Keratinocyte (primary cell): ENCODE results near the gene TCF7L2.

ENCODE experiments used
- CTCF ChIP-seq, 3 experiments: IDR thresholded peaks in 1 of 3; conservative IDR thresholded peaks in 1 of 3; optimal IDR thresholded peaks in 1 of 3; 2 replicates in 2 of 3; 3 replicates in 1 of 3; pipeline versions ENCODE3 to v1.5.1; 2011; ENCODE audit warnings: low read length in 3 of 3, mild to moderate bottlenecking in 3 of 3, moderate library complexity in 2 of 3, control low read depth in 1 of 3, inconsistent platforms in 1 of 3; ENCODE audit not compliant: insufficient read depth in 2 of 3; ENCODE audit errors: extremely low read depth in 1 of 3
- EZH2 ChIP-seq: IDR thresholded peaks from one replicate; pipeline ENCODE4 v1.6.1; 2012; ENCODE audit warnings: inconsistent platforms, mild to moderate bottlenecking, low read length, moderate library complexity

DNA sequence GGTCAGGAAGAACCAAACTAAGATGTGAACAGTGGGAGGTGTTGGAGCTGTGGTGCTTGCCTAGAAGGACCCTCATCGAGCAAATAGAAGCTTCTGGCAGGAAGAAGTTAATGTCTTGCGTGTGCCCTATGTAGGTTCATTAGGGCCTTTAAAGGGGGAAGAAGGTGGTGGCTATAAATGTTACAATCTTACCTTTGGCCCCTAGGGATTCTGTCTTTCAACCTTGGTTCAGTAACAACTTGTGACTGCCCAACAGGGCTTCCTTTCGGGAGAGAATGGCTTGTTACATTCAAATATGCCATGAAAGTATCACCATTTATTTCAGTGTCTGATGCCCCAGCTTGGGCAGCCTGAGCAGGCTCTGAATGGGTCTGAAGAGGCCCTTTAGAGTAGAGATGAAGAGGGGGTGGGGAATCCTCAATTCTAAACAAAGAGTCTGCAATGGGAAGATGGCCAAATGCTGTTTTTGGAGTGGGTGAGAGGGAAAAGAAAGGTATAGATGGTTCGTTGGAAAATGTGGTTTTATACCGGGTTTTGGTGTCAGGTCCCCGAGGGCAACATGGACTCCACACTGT is 108.0 kb downstream of the TCF7L2 start:
- no peak for TF ChIP-seq CTCF (optimal IDR thresholded peaks at IDR 0.05 in 1 of 3, IDR thresholded peaks at IDR 0.05 in 1 of 3, conservative IDR thresholded peaks at IDR 0.05 in 1 of 3; ENCODE audit: extremely low read depth in 1 of 3, insufficient read depth in 2 of 3, low read length in 3 of 3)
- TF ChIP-seq EZH2: no peak
